Endothelial cell of umbilical vein (primary cell): ENCODE data around the gene B9D1. TPM values are rescaled to one million over a fixed set of nuclear protein-coding genes. Genes with fewer than 3 reads are reported as not detected.

Source experiments
- BruUV-seq: library from RNA; stranded (reverse); fragments of 400-500 nt; replicated peaks from 2 replicates; lab custom pipeline; 2021; lab: Mats Ljungman, UMichigan
- CTCF ChIA-PET: fragments of 300-600, 350-600 bp; sonication (Branson Sonifier 250); formaldehyde crosslinking; loops from one replicate; lab custom pipeline; 2021; ENCODE audit warnings: antibody characterized with exemption, inconsistent platforms; lab: Charles Lee
- POLR2A ChIA-PET: fragments of 300-600, 350-600 bp; sonication (Branson Sonifier 250); formaldehyde crosslinking; loops from one replicate; lab custom pipeline; 2021; ENCODE audit warnings: antibody characterized with exemption, inconsistent platforms; lab: Charles Lee
- DNase-seq: peaks from one replicate; pipeline ENCODE4 v3.0.0-alpha.2; 2011; ENCODE audit warnings: low read depth, low spot score
- FAIRE-seq: peaks from 2 replicates; lab custom pipeline; 2011; peaks lifted over from hg19 to GRCh38; lab: Jason Lieb, UNC
- H2AFZ ChIP-seq: 2 replicates; pipeline ENCODE4 v1.6.0; 2012; ENCODE audit warnings: low read depth, low read length, control low read depth, inconsistent platforms
- H3K27ac ChIP-seq: 2 replicates; pipeline ENCODE4 v1.5.1; 2011; ENCODE audit warnings: low read depth, mild to moderate bottlenecking, control low read depth, low read length, moderate library complexity; ENCODE audit not compliant: insufficient read depth
- H3K27me3 ChIP-seq, 2 experiments: 2 replicates each; pipeline versions ENCODE4 v1.6.0 to v1.6.1; 2011; ENCODE audit warnings: low read length in 2 of 2, mixed read lengths in 1 of 2; ENCODE audit not compliant: control insufficient read depth in 2 of 2, insufficient read depth in 2 of 2
- H3K36me3 ChIP-seq, 2 experiments: 2 replicates in 1 of 2; 3 replicates in 1 of 2; pipeline ENCODE4 v1.5.1; 2011; ENCODE audit warnings: low read length in 2 of 2, mild to moderate bottlenecking in 1 of 2, moderate library complexity in 1 of 2; ENCODE audit not compliant: control insufficient read depth in 2 of 2, insufficient read depth in 2 of 2; ENCODE audit errors: extremely low read depth in 1 of 2
- H3K4me1 ChIP-seq: 3 replicates; pipeline ENCODE4 v1.5.1; 2011; ENCODE audit warnings: mild to moderate bottlenecking, low read length; ENCODE audit not compliant: control insufficient read depth, insufficient read depth; ENCODE audit errors: extremely low read depth
- H3K4me2 ChIP-seq: 2 replicates; pipeline ENCODE4 v1.6.1; 2011; ENCODE audit warnings: low read length, control low read depth, mixed read lengths; ENCODE audit not compliant: insufficient read depth
- H3K4me3 ChIP-seq, 3 experiments: fragments of 200-600 bp in 1 of 3; sonication (generic), shearing (Covaris generic) in 1 of 3; replicated peaks in 1 of 3; 2 replicates each; pipeline ENCODE4 v1.5.1; 2011 to 2016; ENCODE audit warnings: control low read depth in 3 of 3, low read length in 3 of 3, mild to moderate bottlenecking in 2 of 3, inconsistent platforms in 1 of 3, low read depth in 1 of 3, moderate library complexity in 1 of 3; ENCODE audit not compliant: insufficient read depth in 1 of 3
- H3K79me2 ChIP-seq: 2 replicates; pipeline ENCODE4 v1.6.0; 2012; ENCODE audit warnings: low read length, inconsistent platforms; ENCODE audit not compliant: control insufficient read depth, insufficient read depth
- H3K9ac ChIP-seq: replicated peaks from 2 replicates; pipeline ENCODE3; 2011; ENCODE audit warnings: low read length, control low read depth; ENCODE audit not compliant: insufficient read depth; ENCODE audit errors: extremely low read depth
- H3K9me1 ChIP-seq: replicated peaks from 3 replicates; pipeline ENCODE4 v1.6.0; 2011; ENCODE audit warnings: mild to moderate bottlenecking, low read length; ENCODE audit not compliant: control insufficient read depth, insufficient read depth; ENCODE audit errors: extremely low read depth
- H3K9me3 ChIP-seq: replicated peaks from 2 replicates; pipeline ENCODE4 v1.5.1; 2012; ENCODE audit warnings: low read length, inconsistent platforms; ENCODE audit not compliant: control insufficient read depth, insufficient read depth
- H4K20me1 ChIP-seq: replicated peaks from 2 replicates; pipeline ENCODE3; 2011; ENCODE audit warnings: mild to moderate bottlenecking, low read length; ENCODE audit not compliant: control insufficient read depth, insufficient read depth; ENCODE audit errors: extremely low read depth
- EZH2 ChIP-seq: IDR thresholded peaks from 2 replicates; pipeline ENCODE4 v1.6.1; 2012; ENCODE audit warnings: borderline replicate concordance, low read depth, mild to moderate bottlenecking, moderate library complexity, low read length, inconsistent platforms; ENCODE audit not compliant: severe bottlenecking
- FOS ChIP-seq: IDR thresholded peaks from 2 replicates; pipeline ENCODE4 v1.6.1; 2011; ENCODE audit warnings: mild to moderate bottlenecking, low read length, moderate library complexity, borderline replicate concordance; ENCODE audit not compliant: insufficient read depth
- GATA2 ChIP-seq: IDR thresholded peaks from 2 replicates; pipeline ENCODE4 v1.7.0; 2011; ENCODE audit warnings: low read depth, mild to moderate bottlenecking, moderate library complexity, mixed read lengths, low read length; ENCODE audit not compliant: insufficient read length, insufficient read depth
- JUN ChIP-seq: IDR thresholded peaks from 2 replicates; pipeline ENCODE4 v1.6.1; 2011; ENCODE audit warnings: borderline replicate concordance, low read depth; ENCODE audit not compliant: insufficient read length, insufficient read depth
- MYC ChIP-seq: IDR thresholded peaks from one replicate; pipeline ENCODE4 v1.6.1; 2011; ENCODE audit warnings: mild to moderate bottlenecking, low read depth, low read length
- POLR2A ChIP-seq: IDR thresholded peaks from 2 replicates; pipeline ENCODE4 v1.6.1; 2012; ENCODE audit warnings: low read depth, mild to moderate bottlenecking, control low read depth, low read length
- POLR2AphosphoS5 ChIP-seq: IDR thresholded peaks from 2 replicates; pipeline ENCODE4 v1.6.1; 2012; ENCODE audit warnings: low read depth, mild to moderate bottlenecking, control low read depth, low read length, moderate library complexity; ENCODE audit not compliant: insufficient read depth
- dilution Hi-C: fragments of 300-500 bp; cut with MboI; formaldehyde crosslinking; loops from one replicate; pipeline ENCODE4 v1.15.0; 2019; ENCODE audit warnings: low sequenced_read_pairs; ENCODE audit not compliant: extremely low pct_ligation_motif_present
- intact Hi-C: fragments of 100-400 bp; cut with micrococcal nuclease; formaldehyde crosslinking; loops from one replicate; pipeline ENCODE4 v1.10.0; 2022
- polyA plus RNA-seq, 4 experiments: library from polyadenylated mRNA; depleted of rRNA in 3 of 4; stranded (reverse) in 3 of 4; unstranded in 1 of 4; fragments of >200 nt; gene quantifications; 2 replicates each; pipeline versions ENCODE4 v1.2.1 to v1.2.3, GENCODE V29; 2011 to 2012; ENCODE audit warnings: missing spikeins in 1 of 4
- total RNA-seq: library from RNA; stranded (reverse); gene quantifications from 2 replicates; pipeline ENCODE4 v1.2.3, GENCODE V29; 2021
- TF ChIP-seq, protein P1 (sequence below), 2 donors: IDR thresholded peaks; 1 replicate in 1 of 2; 2 replicates in 1 of 2; pipeline ENCODE4 v1.5.1; 2011; ENCODE audit warnings: low read length in 2 of 2, mild to moderate bottlenecking in 2 of 2, moderate library complexity in 2 of 2, control low read depth in 1 of 2, inconsistent platforms in 1 of 2, low read depth in 1 of 2; ENCODE audit not compliant: insufficient read depth in 1 of 2; ENCODE audit errors: extremely low read depth in 1 of 2
- TF ChIP-seq, protein P2 (sequence below): IDR thresholded peaks from 2 replicates; pipeline ENCODE4 v1.6.1; 2011; ENCODE audit not compliant: insufficient read depth, insufficient read length

B9D1 gene
- total and polyA plus RNA-seq, 2 donors (not counting 3 experiments of a cell fraction or from before 2014, with no cell fraction given), result 20.5 to 55.8 TPM

DNA sequence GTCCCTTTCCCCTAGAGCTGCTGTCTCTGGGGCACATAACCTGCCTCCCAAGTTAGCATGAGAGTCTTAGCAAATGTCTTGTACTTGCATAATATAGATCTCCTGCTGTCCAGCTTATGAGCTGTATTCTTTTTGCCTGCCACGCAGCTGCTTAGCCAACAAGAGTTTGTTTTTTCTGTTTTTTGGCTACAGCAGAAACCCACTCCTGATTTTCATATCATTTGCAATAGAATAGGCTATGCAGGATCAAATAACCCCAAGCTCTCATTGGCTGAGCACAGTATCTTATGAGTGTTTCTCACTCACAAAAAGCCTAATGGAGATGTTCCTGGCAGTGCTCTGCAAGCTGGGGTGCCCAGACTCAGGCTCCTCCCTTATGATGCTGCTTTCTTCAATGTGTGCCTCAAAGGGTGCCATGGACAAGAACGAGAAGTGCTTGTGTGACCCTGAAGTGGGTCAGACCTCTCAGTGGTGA, 23.1 kb downstream of the B9D1 start:
- Histone ChIP-seq H3K9me1 (no peaks in the 10 kb centered on the region), H3K36me3 (no peaks in the 10 kb centered on the region), H3K9me3 (no peaks in the 10 kb centered on the region), H3K27ac (no peak overlapping the region), H4K20me1 (no peaks in the 10 kb centered on the region), H3K4me1 (no peaks in the 10 kb centered on the region), H3K27me3 (no peaks in the 10 kb centered on the region), H2AFZ (no peak overlapping the region), H3K4me3 (no peak overlapping the region), H3K79me2 (no peaks in the 10 kb centered on the region), H3K4me2 (no peak overlapping the region), H3K9ac (no peak overlapping the region)
- dilution Hi-C loops (no loop called here), intact Hi-C loops (no loop called here)
- DNase-seq (no peak), FAIRE-seq (no peak)
- TF ChIP-seq, protein P1, sequence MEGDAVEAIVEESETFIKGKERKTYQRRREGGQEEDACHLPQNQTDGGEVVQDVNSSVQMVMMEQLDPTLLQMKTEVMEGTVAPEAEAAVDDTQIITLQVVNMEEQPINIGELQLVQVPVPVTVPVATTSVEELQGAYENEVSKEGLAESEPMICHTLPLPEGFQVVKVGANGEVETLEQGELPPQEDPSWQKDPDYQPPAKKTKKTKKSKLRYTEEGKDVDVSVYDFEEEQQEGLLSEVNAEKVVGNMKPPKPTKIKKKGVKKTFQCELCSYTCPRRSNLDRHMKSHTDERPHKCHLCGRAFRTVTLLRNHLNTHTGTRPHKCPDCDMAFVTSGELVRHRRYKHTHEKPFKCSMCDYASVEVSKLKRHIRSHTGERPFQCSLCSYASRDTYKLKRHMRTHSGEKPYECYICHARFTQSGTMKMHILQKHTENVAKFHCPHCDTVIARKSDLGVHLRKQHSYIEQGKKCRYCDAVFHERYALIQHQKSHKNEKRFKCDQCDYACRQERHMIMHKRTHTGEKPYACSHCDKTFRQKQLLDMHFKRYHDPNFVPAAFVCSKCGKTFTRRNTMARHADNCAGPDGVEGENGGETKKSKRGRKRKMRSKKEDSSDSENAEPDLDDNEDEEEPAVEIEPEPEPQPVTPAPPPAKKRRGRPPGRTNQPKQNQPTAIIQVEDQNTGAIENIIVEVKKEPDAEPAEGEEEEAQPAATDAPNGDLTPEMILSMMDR (IDR thresholded peaks at IDR 0.05; ENCODE audit: extremely low read depth in 1 of 2, insufficient read depth in 1 of 2, low read depth in 1 of 2, low read length in 2 of 2), result no peak
- no peak for TF ChIP-seq POLR2A
- no peak for TF ChIP-seq MYC
- TF ChIP-seq FOS, result no peak
- TF ChIP-seq JUN, result no peak
- TF ChIP-seq EZH2, result no peak
- TF ChIP-seq GATA2, result no peak
- TF ChIP-seq, protein P2, sequence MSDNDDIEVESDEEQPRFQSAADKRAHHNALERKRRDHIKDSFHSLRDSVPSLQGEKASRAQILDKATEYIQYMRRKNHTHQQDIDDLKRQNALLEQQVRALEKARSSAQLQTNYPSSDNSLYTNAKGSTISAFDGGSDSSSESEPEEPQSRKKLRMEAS, result no peak
- TF ChIP-seq POLR2AphosphoS5, result no peak
- CTCF ChIA-PET, result interaction anchor here (0.9 to 2.1 kb wide), 6 partner anchors 15 to 81 kb away, joined by 3 to 13 read pairs (median 4); no protein-coding TSS in a partner anchor
- BruUV-seq, result no TSS peak
- POLR2A ChIA-PET, result no interaction called here
